ENCODE measurements around the gene AK4. TPM values are rescaled to one million over a fixed set of nuclear protein-coding genes. Genes with fewer than 3 reads are reported as not detected.

The AK4 gene
- total and polyA plus RNA-seq, 2 of the 8 experiments (the other 6 are each of a cell fraction or from before 2014, with no cell fraction given) = 64.5 to 175 TPM

GRCh38 chr1:65141394-65141793, 6.6 kb upstream of the AK4 start:
- Histone ChIP-seq H3K9ac (replicated peaks in 1 of 4; ENCODE audit: extremely low read depth in 1 of 4, low read depth in 3 of 4, low read length in 3 of 4) (no peak overlapping the region), H3K4ac (replicated peaks; ENCODE audit: insufficient read length, low read depth, low read length) (no peak overlapping the region)
- TF ChIP-seq MAX (IDR thresholded peaks at IDR 0.05) (no peak), JUND (IDR thresholded peaks at IDR 0.05; ENCODE audit: low read length) (no peak), CREB1 (IDR thresholded peaks at IDR 0.05) (no peak), SP1 (IDR thresholded peaks at IDR 0.05; ENCODE audit: low read depth, low read length) (no peak), BACH1 (IDR thresholded peaks at IDR 0.05; ENCODE audit: low read length) (no peak), POU5F1 (IDR thresholded peaks at IDR 0.05; ENCODE audit: low read depth, low read length) (no peak), E2F6 (IDR thresholded peaks at IDR 0.05) (no peak), RFX5 (IDR thresholded peaks at IDR 0.05; ENCODE audit: borderline replicate concordance, low read depth, low read length) (no peak), GTF2F1 (IDR thresholded peaks at IDR 0.05; ENCODE audit: borderline replicate concordance, low read depth, low read length) (no peak), SIRT6 (IDR thresholded peaks at IDR 0.05; ENCODE audit: low read length) (no peak), SP4 (IDR thresholded peaks at IDR 0.05; ENCODE audit: low read length) (no peak), TAF1 (IDR thresholded peaks at IDR 0.05; ENCODE audit: low read depth, low read length) (no peak), EGR1 (IDR thresholded peaks at IDR 0.05; ENCODE audit: borderline replicate concordance, low read depth, low read length) (no peak), TBP (IDR thresholded peaks at IDR 0.05; ENCODE audit: low read depth, low read length) (no peak), CHD1 (IDR thresholded peaks at IDR 0.05; ENCODE audit: low read depth, low read length) (no peak), SUZ12 (IDR thresholded peaks at IDR 0.05; ENCODE audit: low read length) (no peak)

More at GRCh38 chr1:65141394-65141793, 6.6 kb upstream of the AK4 start:
- no peaks in the 10 kb centered on the region for H3K9me3 ChIP-seq (ENCODE audit: insufficient read depth in 2 of 2, low read depth in 1 of 2, low read length in 1 of 2)
- no peaks in the 10 kb centered on the region for H4K20me1 ChIP-seq (replicated peaks in 1 of 2; ENCODE audit: control insufficient read depth in 1 of 2, insufficient read depth in 2 of 2, low read length in 2 of 2)
- ChIA-PET CTCF (ENCODE audit: partially characterized antibody) (interaction anchor here (0.7 to 1.8 kb wide), 4 partner anchors 13 to 68 kb away, joined by 3 to 10 read pairs (median 4); no protein-coding TSS in a partner anchor), POLR2A (ENCODE audit: partially characterized antibody) (interaction anchor here (1.5 kb wide), 1 partner anchor 8 kb away, joined by 4 read pairs; no protein-coding TSS in a partner anchor)
- H2BK12ac ChIP-seq (ENCODE audit: low read depth, low read length) = 0 out of 2 replicates have a peak overlapping the region, but pooled peaks have one; percentile 1
- peaks cover 1 to 8% (median 5%) of the 10 kb centered on the region in 4 experiments; a peak in 6 of 7 replicates for H3K27me3 ChIP-seq (replicated peaks in 1 of 4; ENCODE audit: control insufficient read depth in 3 of 4, extremely low read depth in 1 of 4, insufficient read depth in 3 of 4, low read length in 3 of 4)
- no peak overlapping the region for H3K56ac ChIP-seq (replicated peaks; ENCODE audit: insufficient read length, low read depth, low read length)
- 84% methylated on average over 4 of the region's 4 CpGs; no CpG with 5 or more reads in 1 of the 2 experiments for WGBS, 2 experiments (ENCODE audit: extremely low coverage in 1 of 2, insufficient coverage in 1 of 2, insufficient read length in 1 of 2, insufficient replicate concordance in 2 of 2, low coverage in 1 of 2, low lambda C conversion rate in 2 of 2, missing lambda C conversion rate in 1 of 2)
- H3K4me1 ChIP-seq (replicated peaks in 1 of 4; ENCODE audit: control insufficient read depth in 3 of 4, insufficient read depth in 4 of 4, low read length in 3 of 4) = peaks cover 0 to 4% (median 0%) of the 10 kb centered on the region in 4 experiments; a peak in 2 of 7 replicates
- no peak overlapping the region for H2BK120ac ChIP-seq (replicated peaks; ENCODE audit: low read depth, low read length)
- no peaks in the 10 kb centered on the region for H3K36me3 ChIP-seq (ENCODE audit: control insufficient read depth in 2 of 4, insufficient read depth in 4 of 4, low read length in 3 of 4)
- DNase-seq (ENCODE audit: low read depth in 1 of 2, low spot score in 2 of 2) = no peak
- no peak overlapping the region for H3K18ac ChIP-seq (ENCODE audit: extremely low read depth, low read length)
- no peak overlapping the region for H2AFZ ChIP-seq (ENCODE audit: low read length)
- H3K79me1 ChIP-seq (ENCODE audit: low read depth, low read length) = no peaks in the 10 kb centered on the region
- H3K79me2 ChIP-seq (ENCODE audit: control insufficient read depth in 1 of 2, insufficient read depth in 2 of 2, low read length in 2 of 2) = no peaks in the 10 kb centered on the region
- H3K27ac ChIP-seq (ENCODE audit: low read depth, low read length) = no peak overlapping the region
- H4K91ac ChIP-seq (replicated peaks; ENCODE audit: insufficient read length, low read length) = no peak overlapping the region
- no peak overlapping the region for H3K4me3 ChIP-seq (ENCODE audit: extremely low read depth in 1 of 4, insufficient read depth in 2 of 4, low read depth in 3 of 4, low read length in 4 of 4)
- H2BK5ac ChIP-seq (ENCODE audit: low read depth, low read length) = no peak overlapping the region
- H3K23me2 ChIP-seq (ENCODE audit: low read depth, low read length) = no peaks in the 10 kb centered on the region
- H4K8ac ChIP-seq (ENCODE audit: extremely low read depth, insufficient read depth, low read length) = no peak overlapping the region
- H2AK5ac ChIP-seq (ENCODE audit: low read depth, low read length) = no peak overlapping the region
- H3K23ac ChIP-seq (ENCODE audit: insufficient read length) = no peak overlapping the region
- H3K14ac ChIP-seq (ENCODE audit: insufficient read length) = no peak overlapping the region
- no peak for FAIRE-seq
- no peak overlapping the region for H2BK15ac ChIP-seq (ENCODE audit: low read length)
- no peak overlapping the region for H4K5ac ChIP-seq (ENCODE audit: insufficient read length, low read depth, low read length)
- H2BK20ac ChIP-seq (ENCODE audit: low read length) = no peak overlapping the region
- H3K4me2 ChIP-seq (ENCODE audit: insufficient read depth in 1 of 2, low read depth in 2 of 2, low read length in 2 of 2) = no peak overlapping the region

Data from H1 (cell line).